ENCODE data around the gene COMMD6.

The COMMD6 gene

DNA sequence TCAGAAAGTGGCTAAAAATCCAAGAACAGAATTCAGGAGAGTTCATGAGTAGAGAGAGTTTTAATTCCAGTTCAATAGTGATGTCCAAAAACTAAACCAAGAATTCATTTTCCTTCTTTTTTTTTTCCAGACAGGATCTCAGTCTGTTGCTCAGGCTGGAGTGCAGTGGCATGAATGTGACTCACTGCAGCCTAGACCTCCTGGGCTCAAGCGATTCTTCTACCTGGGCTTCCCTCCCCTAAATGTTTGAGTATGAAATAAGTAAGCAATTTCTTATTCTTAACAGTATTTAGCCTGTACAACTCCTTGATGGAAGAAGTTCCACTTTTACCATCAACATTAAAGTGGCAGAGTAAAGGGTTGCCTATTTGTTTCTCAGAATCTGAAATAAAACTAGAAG is 3.8 kb downstream of the COMMD6 start:
- no peak for FAIRE-seq
- no peak for DNase-seq (ENCODE audit: insufficient read length, low spot score)

- DNase-seq (ENCODE audit: insufficient read length, low spot score) (no peak), FAIRE-seq (no peak)
Observed at GRCh38 chr13:75530549-75530961, 7.1 kb downstream of the COMMD6 start.

DNA sequence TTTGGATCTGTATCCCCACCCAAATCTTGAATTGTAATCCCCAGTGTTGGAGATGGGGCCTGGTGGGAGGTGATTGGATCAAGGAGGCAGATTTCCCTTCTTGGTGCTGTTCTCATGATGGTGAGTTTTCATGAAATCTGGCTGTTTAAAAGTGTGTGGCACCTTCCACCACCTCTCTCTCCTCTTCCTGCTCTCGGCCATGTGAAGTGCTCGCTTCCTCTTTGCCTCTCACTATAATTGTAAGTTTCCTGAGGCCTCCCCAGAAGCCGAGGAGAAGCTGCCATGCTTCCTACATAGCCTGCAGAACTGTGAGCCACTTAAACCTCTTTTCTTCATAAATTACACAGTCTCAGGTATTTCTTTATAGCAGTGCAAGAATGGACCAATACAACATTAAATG is 15.7 kb downstream of the COMMD6 start:
- DNase-seq (ENCODE audit: insufficient read length, low spot score) (no peak), FAIRE-seq (no peak)

DNA sequence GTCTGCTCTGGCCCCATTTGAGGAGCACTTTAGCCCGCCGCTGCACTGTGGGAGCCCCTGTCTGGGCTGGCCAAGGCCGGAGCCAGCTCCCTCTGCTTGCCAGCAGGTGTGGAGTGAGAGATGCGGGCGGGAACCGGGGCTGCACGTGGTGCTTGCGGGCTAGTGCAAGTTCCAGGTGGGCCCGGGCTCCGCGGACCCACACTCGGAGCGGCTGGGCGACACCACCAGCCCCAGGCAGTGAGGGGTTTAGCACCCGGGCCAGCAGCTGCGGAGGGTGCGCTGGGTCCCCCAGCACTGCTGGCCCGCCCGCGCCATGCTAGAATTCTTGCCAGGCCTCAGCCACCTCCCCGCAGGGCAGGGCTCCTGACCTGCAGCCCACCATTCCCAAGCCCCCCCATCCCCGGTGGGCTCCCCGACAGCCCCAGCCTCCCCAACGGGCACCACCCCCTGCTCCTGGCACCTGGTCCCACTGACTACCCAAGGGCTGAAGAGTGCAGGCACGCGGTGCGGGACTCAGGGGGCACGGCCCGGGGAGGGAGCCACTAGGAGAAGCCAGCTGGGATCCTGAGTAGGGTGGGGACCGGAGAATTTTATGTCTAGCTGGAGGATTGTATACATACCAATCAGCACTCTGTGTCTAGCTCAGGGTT is 19.1 kb downstream of the COMMD6 start:
- FAIRE-seq = no peak
- no peak for DNase-seq (ENCODE audit: insufficient read length, low spot score)

GRCh38 chr13:75514080-75514995 is 23.3 kb downstream of the COMMD6 start:
- FAIRE-seq (no peak), DNase-seq (ENCODE audit: insufficient read length, low spot score) (no peak)

GRCh38 chr13:75513271-75513670 is 24.4 kb downstream of the COMMD6 start:
- no peak for FAIRE-seq

DNA sequence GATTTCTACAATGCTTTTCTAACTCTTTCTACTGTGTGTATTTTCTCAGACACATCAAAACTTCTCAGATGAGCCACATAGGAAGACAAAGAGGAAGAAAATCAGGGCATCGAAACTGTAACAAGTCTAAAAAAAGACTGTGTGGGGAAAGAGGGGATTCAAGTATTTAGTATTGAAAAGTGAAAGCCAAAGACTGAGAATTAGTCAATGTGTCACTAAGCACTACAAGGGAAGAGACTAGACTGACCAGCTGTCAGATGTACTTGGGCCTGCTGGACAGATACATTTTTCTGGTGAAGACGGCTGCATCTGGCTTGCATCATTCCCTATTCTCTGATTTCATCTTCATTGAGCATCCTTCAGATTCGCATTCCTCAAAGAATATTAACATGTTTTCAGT is 25.4 kb downstream of the COMMD6 start:
- FAIRE-seq = no peak
- DNase-seq (ENCODE audit: insufficient read length, low spot score) = no peak

More at GRCh38 chr13:75513271-75513670, 24.4 kb downstream of the COMMD6 start:
- DNase-seq (ENCODE audit: insufficient read length, low spot score) = no peak

DNA sequence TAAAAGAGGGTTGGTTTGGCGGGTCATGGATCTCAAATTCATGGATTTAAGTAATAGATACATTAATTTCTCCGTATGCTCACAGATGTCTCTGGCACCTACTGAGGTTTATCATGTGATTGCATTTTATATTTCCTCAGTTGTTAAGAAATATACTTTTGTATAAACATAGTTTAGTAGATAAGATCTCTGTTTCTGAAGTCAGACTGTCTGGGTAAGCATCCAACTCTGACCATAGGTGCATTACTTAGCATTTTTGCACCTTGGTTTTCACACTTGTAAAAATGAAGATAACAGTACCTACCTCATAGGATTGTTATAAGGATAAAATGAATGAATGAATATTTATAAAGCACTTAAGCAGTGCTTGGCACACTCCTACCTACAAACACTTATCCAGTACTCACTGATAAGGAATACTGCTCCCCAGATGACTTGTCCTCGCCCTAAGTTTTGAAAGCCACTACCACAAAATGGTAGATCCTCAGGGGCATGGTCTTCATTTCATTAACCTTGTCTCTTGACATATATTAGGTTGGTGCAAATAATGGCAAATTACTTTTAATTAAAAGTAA is 26.5 kb downstream of the COMMD6 start:
- DNase-seq (ENCODE audit: insufficient read length, low spot score) (no peak), FAIRE-seq (no peak)

GRCh38 chr13:75508002-75508548 is 29.6 kb downstream of the COMMD6 start:
- no peak for FAIRE-seq

DNA sequence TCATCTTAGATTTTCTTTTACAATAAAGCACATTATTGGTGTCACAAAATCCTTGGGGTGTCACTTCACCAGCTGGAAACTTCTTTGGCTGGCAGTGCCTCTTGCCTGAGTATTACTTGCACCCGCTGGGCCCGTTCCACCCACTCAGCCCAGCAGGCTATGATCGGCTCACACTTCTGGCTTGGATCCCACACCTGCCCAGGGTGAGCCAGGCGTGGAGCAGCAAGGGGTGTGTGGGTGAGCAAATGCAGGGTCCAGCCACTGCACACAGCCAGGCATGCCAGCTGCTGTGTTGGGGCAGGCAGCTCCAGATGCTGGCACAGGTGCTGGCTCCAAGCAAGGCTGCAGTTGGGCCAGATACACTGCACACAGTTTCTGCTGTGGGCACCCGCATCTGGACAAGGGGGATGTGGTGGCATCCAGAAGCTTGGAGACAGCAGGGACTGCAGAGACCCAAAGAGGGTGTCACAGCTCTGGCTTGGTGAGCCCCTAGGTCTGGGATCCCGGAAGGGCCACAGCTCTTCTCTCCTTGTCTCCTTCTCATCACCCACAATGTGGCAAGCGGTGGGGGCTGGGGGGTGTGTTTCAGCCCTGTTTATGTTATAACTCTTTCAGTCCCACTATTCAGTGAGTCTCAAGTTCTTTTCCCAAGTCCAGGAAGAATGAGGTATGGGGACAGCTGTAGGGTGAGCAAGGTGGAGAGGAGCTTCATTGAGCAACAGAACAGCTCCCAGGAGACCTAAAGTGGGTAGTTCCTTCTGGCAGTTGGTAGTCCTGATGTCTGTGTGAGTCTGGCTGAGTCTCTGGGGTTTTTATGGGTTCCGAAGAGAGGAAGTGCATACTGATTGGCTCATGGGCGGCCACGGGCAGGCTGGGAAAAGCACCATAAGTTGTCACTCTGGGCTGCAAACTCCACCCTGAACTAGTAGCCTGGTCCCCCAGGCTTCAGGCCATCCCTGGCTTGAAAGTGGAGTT is 30.3 kb downstream of the COMMD6 start:
- DNase-seq (ENCODE audit: insufficient read length, low spot score) (no peak), FAIRE-seq (no peak)

More at GRCh38 chr13:75508002-75508548, 29.6 kb downstream of the COMMD6 start:
- DNase-seq (ENCODE audit: insufficient read length, low spot score) = no peak

DNA sequence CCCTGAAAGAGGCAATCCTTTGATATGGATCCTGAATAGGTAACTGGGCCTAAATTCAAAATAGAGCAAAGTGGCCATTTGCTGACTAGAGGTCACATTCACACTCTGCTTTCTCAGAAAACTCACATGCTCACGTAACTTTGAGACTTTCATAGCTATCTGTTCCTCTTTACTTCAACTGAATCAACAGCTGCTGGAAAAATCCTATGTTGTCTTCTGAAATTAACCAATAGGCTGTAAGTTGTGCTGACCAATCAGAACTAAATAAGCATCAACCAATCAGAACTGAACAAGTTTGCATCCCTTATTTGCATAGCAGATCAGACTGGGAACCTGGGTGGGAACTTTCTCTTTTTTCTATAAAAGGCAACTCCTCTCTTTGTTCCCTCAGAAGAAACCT is 31.6 kb downstream of the COMMD6 start:
- FAIRE-seq = no peak
- no peak for DNase-seq (ENCODE audit: insufficient read length, low spot score)

DNA sequence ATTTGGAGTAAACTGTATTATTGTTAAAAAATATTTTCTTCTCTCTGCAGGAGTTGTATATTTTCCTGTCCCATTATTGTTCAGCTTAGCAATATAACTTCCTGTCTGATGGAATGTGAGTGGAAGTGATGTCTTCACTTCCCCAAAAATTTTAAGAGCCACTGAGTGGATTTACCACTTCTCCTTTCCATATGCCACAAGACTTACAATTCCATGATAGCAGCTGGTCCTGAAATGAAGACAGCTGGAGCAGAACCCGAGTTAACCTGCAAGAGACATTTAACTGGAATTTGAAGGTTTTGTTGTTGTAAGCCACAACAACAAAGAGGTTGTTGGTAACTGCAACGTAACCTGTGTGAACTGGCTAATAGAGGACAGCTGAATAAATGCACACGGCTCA is 32.3 kb downstream of the COMMD6 start:
- no peak for DNase-seq (ENCODE audit: insufficient read length, low spot score)
- no peak for FAIRE-seq

GRCh38 chr13:75495938-75496337 is 41.7 kb downstream of the COMMD6 start:
- FAIRE-seq (no peak), DNase-seq (ENCODE audit: insufficient read length, low spot score) (no peak)

DNA sequence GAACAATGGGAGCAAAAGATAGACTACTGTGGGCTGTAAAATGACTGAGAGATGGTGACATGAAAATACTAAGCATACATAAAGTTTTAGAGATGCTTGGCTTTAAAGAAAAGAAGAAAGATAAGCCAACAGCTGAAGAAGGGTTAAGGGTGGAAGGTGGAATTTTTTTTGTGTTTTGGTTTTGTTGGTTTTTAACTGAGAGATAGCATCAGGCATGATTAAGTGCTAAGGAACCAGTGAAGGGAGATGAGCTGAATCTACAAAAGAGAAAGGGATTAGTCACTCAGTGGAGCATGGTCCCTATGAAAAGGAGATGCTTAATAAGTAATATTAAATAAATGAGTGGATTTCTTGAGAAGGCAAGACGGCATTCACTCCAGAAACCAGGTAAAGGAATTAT is 43.1 kb downstream of the COMMD6 start:
- no peak for FAIRE-seq
- no peak for DNase-seq (ENCODE audit: insufficient read length, low spot score)

DNA sequence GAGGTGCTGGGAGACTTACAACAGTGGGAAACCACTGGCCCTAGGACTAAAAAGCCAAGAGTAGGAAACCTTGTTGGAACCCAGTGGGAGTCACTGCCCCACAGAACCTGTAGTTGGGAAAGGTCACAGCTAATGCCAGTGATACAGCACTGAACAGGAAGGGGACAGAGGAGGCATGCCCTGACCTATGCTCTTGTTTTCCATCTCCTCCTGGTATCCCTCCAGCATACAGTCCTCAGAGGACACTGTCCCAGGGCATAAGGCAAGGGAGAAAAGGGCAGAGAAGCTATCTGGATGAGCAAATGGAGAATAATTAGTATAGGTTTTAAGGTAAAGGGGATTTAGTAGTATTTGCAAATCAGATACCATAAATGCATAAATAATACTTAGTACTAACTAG is 44.5 kb downstream of the COMMD6 start:
- no peak for FAIRE-seq

GRCh38 chr13:75492389-75492788 is 45.3 kb downstream of the COMMD6 start:
- FAIRE-seq = no peak
- no peak for DNase-seq (ENCODE audit: insufficient read length, low spot score)

More for the DNA sequence above, 44.5 kb downstream of the COMMD6 start:
- DNase-seq (ENCODE audit: insufficient read length, low spot score) = no peak

GRCh38 chr13:75491376-75491775 is 46.3 kb downstream of the COMMD6 start:
- DNase-seq (ENCODE audit: insufficient read length, low spot score) (no peak), FAIRE-seq (no peak)

DNA sequence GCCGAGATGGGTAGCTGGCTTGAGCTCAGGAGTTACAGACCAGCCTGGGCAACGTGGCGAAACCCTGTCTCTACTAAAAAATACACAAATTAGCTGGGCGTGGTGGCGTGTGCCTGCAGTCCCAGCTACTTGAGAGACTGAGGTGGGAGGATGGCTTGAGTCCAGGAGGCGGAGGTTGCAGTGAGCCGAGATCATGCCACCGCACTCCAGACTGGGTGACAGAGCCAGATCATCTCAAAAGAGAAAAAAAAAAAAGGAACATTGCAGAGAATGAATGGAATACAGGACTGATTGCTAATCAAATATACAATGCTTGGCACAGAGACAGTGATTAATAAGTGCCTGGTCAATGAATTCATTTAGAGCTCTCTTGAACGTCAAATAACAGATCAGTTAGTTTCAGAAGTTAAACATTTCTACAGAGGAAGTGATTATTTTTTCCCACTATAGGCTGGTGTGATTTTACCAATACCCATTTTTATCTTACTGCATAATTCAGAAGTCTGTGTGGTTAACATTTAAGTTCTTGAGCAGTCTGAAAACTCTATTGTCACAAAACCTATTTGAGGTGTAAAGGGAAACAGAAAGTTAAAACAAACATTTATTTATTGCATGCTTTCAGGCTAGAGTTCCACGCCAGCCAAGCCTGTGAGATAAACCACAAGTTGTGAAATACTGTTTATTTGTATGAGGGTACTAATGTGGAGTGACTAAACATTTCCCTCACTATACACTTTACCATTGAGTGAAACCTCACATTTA is 48.0 kb downstream of the COMMD6 start:
- FAIRE-seq = no peak

More for the DNA sequence above, 48.0 kb downstream of the COMMD6 start:
- DNase-seq (ENCODE audit: insufficient read length, low spot score) = no peak

All from HTR-8/SVneo (cell line).